Measurements from ENCODE around the gene SIAH2. TPM values are rescaled to one million over a fixed set of nuclear protein-coding genes. Genes with fewer than 3 reads are reported as not detected.

The SIAH2 gene
- total RNA-seq, 1 donor from 2014 or later: 19.1 TPM

DNA sequence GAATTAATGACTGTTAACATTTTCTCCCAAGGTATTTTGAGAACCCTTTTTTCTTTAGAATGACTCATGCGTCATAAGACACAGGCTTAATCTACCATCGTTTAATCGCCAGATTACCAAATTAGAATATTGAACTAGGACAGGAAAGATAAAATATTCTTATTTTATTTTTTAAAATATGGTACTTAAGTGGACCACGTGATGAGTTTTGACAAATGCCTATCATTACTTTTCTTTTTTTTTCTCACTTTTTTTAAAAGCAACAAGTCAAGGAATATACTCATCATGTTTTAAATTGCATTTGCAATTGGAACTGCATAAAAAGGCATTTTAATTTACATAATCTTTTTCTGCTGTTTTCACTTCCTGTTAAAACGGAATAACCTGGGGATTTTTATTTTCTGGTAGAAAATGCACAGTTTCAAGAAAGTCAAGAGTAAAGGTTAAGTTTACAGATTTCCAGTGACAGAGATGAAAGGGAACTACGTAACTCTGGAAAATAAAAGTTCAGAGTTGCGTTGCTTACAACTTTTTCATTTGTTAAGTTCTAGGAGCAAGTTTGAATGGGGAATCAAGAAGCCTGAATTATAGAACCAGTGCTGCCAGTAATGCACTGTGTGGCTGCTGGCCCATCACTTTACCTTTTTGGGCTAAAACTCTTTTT is 23.6 kb downstream of the SIAH2 start:
- intact Hi-C loops (cut with DNase I): no loop called here
- ATAC-seq: no peak
- no peak for DNase-seq (ENCODE audit: low spot score)

DNA sequence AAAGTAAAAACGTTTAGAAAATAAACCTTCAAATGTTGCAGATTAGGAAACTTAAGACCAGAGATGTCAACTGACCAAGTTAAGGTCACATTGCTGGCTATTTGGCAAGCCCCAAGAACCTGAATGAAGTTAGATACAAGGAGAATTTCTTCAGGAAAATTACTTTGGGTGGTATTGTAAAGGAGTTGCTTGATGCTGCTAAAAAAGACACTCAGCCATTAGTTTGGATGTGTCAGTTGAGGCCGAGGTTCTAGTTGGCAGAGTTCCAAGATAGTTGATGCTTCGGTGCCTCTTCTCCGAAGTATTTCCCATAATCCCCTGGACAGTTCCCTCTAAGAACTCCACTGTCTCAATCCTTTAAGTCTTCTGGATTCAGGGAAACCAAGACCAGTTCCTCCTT is 24.3 kb downstream of the SIAH2 start:
- intact Hi-C loops (cut with DNase I): no loop called here
- ATAC-seq (no peak), DNase-seq (ENCODE audit: low spot score) (no peak)

DNA sequence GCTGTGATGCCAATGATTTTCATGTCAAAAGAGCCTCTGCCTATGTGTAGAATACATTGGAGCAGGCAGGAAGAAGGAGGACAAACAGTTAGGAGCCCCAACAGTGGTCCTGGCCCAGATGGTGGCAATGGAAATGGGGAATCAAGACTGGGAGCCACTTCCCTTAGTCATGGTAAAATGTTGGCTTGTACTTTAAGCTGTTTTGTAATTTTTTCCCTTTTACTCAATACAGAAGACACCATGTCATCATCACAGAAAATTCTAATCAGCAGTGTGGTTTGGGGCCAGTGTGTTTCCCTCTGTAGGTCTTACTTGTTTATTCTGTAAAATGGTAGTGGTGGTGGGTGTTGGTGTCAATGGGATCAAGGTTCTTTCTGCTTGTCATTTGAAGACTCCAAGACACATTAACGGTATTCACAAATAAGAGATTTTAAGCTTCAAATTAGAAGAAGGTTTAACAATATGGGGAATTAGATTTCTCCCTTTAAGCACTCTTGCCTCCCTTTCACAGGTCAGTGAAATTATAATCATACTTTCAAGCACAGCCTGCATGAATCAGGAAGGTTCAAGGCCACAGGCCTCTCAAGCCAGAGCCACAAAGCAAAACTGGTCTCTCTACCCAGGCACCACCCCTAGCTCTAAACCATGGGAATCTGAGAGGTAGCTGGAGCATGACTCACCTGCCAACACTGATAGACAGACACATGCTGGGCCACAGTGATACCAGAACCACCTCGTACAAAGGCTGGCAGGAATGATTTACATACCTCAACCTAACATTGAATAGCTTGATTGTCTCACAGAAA is 24.9 kb downstream of the SIAH2 start:
- peak; percentile 77 for ATAC-seq
- DNase-seq (ENCODE audit: low spot score): no peak
- intact Hi-C loops (cut with DNase I): no loop called here

DNA sequence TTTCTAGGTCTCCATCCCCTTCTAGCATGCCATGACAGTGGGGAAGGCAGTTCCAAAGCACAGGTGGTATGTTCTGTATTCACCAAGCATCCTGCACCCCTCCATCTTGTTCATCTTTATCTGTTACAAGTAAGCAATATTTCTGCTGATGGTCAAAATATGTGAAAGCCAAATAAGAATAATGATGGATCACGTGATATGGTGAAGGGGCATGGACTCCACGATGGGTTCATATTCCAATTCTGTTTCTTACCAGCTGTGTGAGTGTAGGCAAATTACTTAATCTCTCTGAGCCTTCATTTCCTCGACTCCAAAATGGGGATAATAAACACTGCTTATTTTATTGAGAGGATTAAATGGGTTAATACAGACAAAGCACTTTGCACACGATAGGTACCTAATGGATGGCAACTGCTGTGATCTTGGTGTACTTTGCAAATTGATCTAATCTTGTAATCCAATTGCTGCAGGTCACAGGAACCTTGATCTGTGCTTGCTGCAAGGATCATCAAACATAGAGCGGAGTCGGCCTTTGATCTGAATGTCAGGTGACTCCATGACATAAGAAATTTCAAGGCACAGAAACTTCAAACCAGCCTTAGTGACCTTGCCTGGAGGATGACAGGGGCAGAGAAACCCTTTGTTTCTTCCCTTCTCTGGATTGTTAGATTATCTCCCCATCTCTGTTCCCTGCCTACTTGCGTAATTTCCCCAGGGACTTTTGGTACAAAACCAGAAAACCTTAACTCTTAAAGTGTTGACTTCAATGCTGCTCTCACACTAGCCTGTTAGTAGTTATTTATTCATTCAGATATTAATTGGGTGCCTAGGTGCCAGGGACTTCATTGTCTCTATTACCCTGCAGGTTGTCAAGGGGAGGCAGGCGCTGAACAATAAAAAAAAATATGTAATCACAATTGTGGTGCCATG is 25.8 kb downstream of the SIAH2 start:
- ATAC-seq (peak; percentile 62), DNase-seq (ENCODE audit: low spot score) (no peak)
- intact Hi-C loops (cut with DNase I): no loop called here

DNA sequence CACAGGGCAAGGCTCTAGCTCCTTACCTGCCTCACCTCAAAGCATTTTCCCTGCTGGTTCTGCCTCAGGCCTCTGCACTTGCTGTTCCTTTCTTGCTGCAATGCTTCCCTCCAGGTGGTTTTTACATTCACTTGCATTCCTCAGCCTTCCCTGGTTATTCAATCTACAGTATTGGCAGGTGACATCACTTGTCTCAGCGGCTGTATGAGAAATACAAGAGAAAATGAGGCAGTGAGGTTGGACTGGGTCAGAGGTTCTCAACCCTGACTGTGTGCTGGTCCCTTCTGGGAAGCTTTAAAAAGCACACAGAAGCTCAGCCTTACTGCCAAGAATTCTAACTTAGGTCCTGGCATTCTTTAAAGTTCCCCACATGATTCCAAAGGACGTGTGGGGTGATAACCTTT is 26.7 kb downstream of the SIAH2 start:
- no peak for ATAC-seq
- intact Hi-C loops (cut with DNase I): no loop called here
- DNase-seq (ENCODE audit: low spot score): no peak

DNA sequence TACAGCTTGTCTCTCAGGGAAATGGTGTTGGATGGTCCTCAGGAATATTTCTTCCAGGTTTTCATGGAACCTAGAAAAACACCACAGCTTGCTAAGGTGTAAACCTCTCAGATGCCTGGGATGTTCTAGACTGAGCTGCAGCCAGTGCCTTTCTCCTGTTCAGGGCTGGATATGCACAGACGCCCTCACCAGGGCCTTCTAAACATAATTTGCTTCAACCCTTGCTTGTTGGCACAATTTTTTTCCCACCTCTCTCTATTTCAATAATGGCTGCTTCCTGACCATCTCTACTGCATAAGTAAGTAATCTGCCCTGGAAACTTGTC is 28.2 kb downstream of the SIAH2 start:
- DNase-seq (ENCODE audit: low spot score) (no peak), ATAC-seq (no peak)
- intact Hi-C loops (cut with DNase I): no loop called here

DNA sequence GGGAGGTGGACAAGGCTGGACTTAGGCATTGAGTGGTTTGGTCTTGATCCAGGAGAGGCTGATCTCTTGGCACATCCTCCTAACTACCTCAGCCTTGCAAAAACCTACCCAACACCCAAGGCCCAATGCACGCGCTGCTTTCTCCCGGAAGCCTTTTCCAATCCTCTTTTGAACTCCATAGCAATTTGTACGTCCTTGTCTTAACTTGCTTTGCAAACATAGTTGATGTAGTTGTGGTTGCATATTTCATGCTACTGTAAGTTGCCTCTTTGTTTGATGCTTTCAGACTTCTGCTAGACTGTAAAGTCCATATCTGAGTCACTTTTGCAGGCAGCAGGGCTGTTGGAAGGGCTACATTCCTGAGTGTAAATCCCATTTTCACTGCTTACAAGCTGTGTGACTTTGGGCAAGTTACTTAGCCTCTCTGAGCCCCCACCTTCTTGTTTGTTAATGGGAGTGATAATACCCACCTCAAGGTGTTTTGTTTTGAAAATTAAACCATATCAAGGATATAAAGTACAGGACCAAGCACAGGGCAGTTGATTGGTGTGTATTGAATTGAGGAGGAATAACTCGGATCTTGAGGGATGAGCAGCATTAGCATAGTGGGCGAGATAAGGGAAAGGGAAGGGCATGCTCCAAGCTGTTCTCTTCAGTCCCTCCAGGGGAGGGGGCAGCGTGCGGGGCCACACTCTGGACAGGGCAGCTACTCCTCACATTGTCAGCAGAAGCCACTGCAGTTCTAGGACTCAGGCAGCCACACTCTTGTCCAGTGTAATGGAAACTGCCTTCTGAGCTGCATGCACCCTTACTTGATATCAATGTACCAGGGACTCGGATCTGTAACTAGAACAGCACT is 28.8 kb downstream of the SIAH2 start:
- intact Hi-C loops (cut with DNase I): no loop called here
- ATAC-seq (no peak), DNase-seq (ENCODE audit: low spot score) (no peak)

DNA sequence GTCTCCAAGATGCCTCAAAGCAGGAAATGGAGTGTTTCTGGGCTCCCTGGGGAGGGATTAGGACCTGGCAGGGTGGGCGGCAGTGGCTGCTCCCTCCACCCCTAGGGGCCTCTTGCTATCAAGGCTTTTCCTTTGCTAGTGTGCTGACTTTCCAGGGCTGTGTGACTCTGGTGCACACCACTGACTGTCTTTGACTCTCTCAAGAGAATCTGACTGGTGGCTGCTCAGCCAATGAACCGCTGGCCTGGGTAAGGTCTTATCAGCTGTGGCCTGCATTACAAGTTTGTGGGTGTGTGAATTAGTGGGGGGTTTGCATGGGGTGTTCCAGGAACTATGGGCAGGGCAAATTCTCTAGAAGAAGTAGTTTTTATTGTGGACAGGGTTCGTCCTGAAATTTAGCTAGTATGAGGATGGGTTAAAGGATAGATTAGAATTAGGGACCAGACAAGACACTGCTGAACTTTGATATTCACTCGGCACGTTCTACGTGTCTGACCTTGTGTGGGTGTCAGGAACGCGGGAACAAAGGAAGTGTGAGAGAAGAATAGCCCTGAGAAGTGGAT is 29.5 kb downstream of the SIAH2 start:
- DNase-seq (ENCODE audit: low spot score): no peak
- no peak for ATAC-seq
- intact Hi-C loops (cut with DNase I): no loop called here

DNA sequence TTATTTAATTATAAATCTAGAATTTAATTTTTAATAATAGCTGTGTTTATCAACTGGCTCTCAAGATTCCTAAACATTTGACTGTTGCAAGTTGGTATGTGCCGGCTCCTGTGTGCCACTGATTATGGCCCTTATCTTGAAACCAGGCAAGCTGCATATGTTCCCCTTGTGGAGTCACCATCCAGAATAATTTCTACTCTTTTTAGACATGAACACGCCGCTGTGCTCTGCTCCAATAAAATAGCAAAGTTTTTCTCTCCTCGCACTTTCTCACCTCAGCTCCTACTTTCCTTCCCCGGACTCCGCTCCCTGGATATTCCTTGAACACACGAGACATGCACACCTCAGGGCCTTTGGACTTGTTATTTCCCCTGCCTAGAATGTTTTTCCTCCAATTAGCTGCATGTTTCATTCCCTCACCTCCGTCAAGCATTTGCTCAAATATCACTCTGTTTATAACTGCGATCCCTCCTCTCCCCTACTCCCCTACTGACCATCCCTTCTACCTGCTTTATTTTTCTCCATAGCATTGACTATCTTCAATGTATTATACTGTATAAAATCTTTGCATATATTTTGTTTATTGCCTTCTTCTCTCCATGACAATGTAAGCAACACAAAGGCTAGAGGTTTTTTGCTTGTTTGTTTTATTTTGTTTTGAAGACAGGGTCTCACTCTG is 33.1 kb downstream of the SIAH2 start:
- intact Hi-C loops (cut with DNase I): loop anchor here (10.0 kb wide), 2 partner anchors 135 to 415 kb away; no protein-coding TSS in a partner anchor
- no peak for ATAC-seq
- DNase-seq (ENCODE audit: low spot score): no peak

DNA sequence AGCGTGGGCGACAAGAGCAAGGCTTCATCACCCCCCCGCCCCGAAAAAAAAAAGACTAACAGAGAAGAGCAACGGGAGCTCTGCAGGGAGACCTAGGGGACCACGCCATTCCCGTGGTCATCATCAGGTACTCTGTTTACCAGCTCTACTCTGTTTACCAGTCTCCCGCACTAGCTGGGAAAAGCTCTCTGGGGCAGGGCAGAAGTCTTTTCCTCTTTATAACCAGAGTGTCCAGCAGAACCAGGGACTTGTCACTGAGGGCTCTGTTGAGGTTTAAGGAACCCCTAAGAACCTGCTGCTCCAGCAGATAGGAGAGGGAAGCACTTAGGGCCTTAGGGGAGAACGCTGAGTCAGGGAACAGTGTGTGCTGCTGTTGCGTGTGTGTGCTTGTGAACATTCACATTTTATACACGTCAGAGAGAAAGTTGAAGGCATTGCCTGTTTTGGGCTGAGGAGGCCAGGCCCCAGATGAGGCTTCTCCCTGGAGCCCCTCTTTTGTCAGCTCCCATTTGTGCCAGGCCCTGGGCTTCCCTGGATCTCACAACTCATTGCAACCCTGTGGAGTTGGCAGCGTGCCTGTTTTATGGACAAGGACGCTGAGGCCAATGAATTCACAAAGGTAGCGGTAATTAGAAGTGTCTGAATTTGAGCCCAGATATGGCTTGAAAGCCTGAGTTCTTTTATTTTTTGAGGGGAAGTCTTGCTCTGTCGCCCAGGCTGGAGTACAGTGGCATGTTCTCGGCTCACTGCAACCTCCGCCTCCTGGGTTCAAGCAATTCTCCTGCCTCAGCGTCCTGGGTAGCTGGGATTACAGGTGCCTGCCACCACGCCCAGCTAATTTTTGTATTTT is 35.1 kb downstream of the SIAH2 start:
- intact Hi-C loops (cut with DNase I): loop anchor here (10.0 kb wide), 2 partner anchors 137 to 417 kb away; no protein-coding TSS in a partner anchor
- no peak for DNase-seq (ENCODE audit: low spot score)
- peak; percentile 87 for ATAC-seq

DNA sequence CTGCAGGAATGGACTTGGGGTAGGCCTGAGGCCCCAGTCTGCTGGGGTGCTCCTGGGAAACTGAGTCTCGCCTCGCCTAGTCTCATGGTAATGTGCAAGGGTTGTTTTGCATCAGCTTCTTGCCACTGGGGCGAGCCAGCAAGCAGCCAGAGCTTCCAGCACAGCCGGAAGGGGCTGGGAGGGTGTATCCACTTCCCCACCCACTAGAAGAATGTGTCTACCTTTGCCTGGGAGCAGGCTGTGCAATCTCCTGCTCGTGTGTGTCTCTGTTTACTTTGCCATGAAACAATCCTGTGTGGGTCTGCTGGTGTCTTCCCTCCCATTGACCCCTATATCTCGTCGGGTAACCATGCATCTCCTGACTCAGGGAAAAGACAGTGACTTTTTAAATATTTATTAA is 37.4 kb downstream of the SIAH2 start:
- intact Hi-C loops (cut with DNase I): loop anchor here (10.0 kb wide), 2 partner anchors 139 to 419 kb away; no protein-coding TSS in a partner anchor
- no peak for DNase-seq (ENCODE audit: low spot score)
- ATAC-seq: no peak

DNA sequence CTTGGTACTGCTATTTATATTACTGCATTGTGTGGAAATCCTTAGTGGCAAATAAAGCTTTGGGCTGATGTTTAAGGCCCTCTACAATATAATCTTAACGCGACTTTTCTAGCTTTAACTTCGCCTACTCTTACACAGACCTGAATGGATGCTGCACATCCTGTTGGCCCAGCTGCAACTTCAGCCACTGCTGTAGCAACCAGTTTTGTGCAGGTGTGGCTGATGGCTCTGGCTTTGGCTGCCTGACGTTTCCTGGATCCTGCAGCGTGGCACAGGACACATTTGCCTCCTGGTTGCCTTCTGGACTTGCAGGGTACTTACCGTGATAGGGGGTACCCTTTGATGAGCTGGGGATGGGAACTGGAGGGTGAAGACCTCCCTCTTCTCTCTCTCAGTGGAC is 39.0 kb downstream of the SIAH2 start:
- DNase-seq (ENCODE audit: low spot score) (no peak), ATAC-seq (no peak)
- intact Hi-C loops (cut with DNase I): loop anchor here (10.0 kb wide), 2 partner anchors 141 to 421 kb away; no protein-coding TSS in a partner anchor

DNA sequence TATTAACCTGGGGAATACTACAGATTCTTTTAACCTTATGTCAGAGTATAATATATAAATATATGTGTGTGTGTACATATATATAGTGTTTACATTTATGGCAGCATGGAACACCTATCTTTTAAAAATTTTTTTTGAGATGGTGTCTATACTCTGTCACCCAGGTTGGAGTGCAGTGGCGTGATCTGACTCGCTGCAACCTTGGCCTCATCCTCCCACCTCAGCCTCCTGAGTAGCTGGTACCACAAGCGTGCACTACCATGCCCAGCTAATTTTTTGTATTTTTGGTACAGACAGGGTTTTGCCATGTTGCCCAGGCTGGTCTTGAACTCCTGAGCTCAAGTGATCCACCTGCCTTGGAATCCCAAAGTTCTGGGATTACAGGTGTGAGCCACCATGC is 40.7 kb downstream of the SIAH2 start:
- no peak for DNase-seq (ENCODE audit: low spot score)
- ATAC-seq: peak; percentile 8
- intact Hi-C loops (cut with DNase I): loop anchor here (10.0 kb wide), 2 partner anchors 143 to 423 kb away; no protein-coding TSS in a partner anchor

DNA sequence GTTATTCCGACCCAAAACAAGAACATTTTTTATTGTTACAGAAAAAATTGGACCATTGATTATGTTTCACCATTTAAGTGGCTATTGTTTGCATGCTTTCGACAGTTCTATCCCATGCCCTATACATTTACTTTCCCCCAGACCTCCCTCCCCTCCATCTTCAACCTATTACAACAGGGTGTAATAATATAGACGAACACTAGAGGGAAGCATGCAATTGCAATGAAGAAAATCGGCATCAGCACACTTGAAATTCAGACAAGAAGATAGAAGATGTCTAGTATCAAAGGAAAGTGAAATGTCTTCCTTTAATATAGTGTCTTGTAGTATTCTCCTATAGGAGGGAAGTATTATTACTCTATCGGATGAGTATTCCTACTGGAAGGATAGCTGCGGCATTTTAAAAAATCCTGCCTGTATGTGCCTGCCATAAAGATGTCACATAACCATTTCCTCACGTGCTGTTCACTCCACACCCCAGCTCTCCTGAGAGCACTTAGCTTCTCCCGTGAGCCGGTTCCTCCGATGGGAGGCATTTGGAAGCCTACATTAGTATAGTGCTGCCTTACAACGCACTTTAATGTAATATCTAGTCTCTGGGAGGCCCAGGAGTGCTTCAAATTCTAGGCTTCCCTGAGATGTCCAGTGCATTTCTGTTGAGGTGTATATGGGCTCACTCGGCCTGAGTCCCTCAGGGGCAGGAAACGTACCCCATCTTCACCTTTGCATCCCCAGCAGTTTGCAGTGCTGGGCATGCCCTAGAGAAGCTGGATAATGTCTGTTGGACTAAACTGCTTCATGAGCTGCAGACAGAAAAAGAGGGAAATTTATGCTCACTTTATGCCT is 41.5 kb downstream of the SIAH2 start:
- DNase-seq (ENCODE audit: low spot score) (no peak), ATAC-seq (peak; percentile 77)
- intact Hi-C loops (cut with DNase I): loop anchor here (10.0 kb wide), 2 partner anchors 143 to 423 kb away; no protein-coding TSS in a partner anchor

DNA sequence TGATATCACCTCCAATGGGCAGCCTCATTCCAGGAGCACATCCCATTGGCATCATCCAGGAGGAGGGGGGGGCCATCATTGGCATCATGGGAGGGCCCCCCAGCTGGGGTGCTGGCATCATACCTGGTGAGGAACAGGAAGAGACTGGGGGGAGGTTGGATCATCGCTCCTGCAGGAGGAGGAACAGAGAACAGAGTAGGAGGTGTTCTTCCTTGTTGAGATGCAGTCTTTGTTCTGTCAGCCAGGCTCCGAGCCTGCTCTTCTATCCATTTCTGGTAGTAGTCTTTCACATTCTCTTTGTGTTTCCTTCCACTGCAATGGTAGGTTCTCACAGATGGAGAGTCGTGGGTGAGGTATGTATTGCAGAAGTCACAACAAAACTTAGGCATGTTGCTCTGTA is 42.5 kb downstream of the SIAH2 start:
- DNase-seq (ENCODE audit: low spot score) (no peak), ATAC-seq (no peak)
- intact Hi-C loops (cut with DNase I): loop anchor here (10.0 kb wide), 2 partner anchors 144 to 424 kb away; no protein-coding TSS in a partner anchor

DNA sequence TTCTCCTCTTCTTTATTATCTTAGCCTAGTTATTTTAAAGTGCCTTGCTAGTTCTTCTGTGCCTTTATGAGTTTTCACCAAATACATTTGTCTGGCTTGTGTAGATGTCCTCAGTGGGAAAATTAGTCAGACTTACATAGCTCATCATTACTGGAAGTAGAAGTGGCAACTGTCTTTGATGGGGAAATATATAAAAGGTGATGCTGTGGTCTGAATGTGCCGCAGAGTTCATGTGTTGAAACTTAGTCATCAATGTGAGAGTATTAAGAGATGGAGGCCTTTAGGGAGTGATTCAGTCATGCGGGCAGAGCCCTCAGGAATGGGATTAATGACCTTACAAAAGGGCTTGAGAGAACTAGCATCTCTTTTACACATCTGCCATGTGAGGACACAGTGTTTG is 52.9 kb downstream of the SIAH2 start:
- intact Hi-C loops (cut with DNase I): no loop called here
- no peak for DNase-seq (ENCODE audit: low spot score)
- ATAC-seq: no peak

Data from sciatic nerve (tissue), 2 donors.